Measurements from ENCODE around the gene GRM4.
A peak's percentile ranks its signal among the peaks of the same experiment; 100 is the strongest.

Gene GRM4

DNA sequence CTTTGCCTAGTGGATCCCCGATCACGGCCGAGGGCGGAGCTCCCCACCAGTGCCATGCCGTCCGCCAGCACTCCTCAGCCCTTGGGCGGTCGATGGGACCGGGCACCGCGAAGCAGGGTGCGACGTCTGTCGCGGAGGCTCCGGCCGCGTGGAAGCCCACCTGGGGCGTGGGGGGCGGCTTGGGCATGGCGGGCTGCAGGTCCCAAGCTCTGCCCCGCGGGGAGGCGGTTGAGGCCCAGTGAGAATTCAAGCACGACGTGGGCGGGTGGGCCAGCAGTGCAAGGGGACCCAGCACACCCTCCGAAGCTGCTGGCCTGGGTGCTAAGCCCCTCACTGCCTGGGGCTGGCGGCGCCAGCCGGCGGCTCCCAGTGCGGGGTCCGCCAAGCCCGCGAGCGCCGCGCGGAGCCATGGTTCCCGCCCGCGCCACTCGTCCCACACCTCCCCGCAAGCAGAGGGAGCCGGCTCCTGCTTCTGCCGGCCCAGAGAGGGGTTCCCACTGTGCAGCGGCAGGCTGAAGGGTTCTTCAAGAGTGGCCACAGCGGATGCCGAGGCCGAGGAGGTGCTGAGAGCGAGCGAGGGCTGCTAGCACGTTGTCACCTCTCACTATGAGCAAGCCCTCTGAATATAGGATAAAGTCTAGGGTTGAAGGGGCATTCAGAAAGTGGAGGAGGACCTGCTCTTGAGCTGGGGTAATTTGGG is 128.6 kb downstream of the GRM4 start:
- no peak for DNase-seq
- TF ChIP-seq GATA1 (IDR thresholded peaks at IDR 0.05; ENCODE audit: low read depth, low read length) (no peak), POLR2A (IDR thresholded peaks at IDR 0.05; ENCODE audit: low read length) (no peak)

DNA sequence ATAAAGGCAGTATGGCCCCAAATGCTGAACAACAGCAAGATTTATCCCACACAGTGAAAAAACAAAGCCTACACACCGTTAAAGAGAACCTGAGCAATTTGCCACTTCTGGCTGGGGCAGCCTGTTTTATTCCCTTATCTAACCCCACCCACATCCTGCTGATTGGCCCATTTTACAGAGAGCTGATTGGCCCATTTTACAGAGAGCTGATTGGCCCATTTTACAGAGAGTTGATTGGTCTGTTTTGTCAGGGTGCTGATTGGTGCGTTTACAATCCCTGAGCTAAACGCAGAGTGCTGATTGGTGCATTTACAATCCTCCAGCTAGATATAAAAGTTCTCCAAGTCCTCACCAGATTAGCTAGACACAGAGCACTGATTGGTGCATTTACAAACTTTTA is 129.3 kb downstream of the GRM4 start:
- peak in 1 of 2 experiments; percentile 9 for DNase-seq

DNA sequence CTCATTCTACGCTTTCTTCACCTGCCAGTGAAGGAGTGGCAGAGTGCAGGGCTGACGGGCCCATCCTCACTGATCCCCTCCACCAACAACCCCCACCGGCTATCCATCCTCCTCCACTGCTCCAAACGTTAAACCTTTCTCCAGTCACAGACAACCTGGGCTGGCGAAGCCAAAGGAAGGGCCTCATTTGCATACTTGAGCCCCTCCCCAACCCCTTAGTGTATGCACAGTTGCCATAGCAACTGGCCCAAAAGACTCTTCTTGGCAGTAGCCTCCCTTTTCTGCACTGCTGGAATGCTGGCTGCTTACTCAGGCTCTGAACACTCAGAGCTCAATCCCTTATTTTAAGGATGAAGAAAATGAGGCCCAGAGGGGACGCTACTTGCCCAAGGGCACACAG is 130.3 kb downstream of the GRM4 start:
- TF ChIP-seq POLR2A (IDR thresholded peaks at IDR 0.05; ENCODE audit: low read length) (no peak), GATA1 (IDR thresholded peaks at IDR 0.05; ENCODE audit: low read depth, low read length) (no peak)
- DNase-seq: no peak

DNA sequence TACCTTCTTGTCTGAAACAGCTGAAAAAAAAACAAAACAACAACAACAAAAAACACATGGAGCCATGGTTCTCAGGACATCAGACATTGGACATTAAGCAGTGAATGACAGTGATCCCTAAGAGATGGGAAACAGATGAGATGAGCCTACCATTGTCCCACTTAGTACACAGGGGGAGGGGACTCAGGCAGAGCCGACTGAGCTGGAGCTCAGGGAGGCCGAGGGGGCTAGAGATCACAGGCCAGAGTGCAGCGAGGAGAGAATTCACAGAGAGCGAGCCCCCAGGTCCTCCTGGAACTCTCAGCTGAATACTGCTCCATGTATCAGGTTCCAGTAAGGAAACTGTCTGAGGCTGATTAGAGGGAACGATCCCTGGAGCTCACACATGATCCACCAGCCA is 134.6 kb downstream of the GRM4 start:
- DNase-seq: no peak
- TF ChIP-seq GATA1 (IDR thresholded peaks at IDR 0.05; ENCODE audit: low read depth, low read length) (no peak), POLR2A (IDR thresholded peaks at IDR 0.05; ENCODE audit: low read length) (no peak)

DNA sequence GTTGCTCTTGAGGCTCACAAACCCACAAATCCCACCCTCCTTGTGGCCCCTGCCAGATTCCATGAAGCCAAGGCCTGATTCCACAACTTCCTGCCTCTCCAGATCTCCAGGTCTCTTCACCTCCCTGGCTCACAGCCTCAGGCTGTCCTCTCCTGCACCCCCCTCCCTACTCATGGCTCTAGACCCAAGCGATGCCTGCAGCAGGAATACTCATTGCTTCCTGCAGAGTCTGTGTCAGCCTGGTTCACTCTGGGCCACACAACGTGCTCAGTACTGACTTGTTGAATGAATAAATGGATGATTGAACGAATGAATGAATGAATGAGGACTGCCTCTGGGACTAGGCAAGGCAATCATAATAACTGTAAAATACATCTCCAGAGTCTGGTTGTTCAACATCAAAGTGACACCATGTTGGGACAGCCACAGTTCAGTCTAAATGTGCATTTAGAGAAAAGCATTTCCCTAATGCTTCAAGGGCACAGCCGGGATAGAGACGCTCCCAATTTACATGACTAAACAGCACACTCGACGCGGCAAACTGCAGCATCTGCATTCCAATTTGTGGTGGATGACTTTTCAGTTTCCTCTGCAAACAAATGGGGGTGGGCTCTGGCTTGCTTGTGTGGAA is 139.9 kb downstream of the GRM4 start:
- no peak for DNase-seq

DNA sequence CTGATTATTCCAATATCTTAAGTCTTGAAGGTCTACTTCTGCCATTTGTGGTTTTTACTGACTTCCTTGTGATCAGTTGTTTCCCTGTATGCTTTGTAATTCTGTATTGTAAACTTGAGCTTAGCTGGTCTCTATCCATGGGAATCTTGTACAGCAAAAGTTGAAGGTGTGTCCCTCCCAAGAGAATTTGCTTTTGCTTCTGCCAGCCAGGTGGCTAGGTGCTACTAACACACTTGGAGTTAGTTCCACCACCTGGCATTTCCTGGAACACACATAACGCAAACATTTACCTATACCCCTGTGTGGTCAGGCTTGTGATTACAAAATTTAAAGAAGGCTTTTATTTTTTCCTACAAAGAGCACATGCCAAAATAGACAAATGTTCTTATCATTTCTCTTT is 141.2 kb downstream of the GRM4 start:
- no peak for TF ChIP-seq POLR2A (IDR thresholded peaks at IDR 0.05; ENCODE audit: low read length)
- TF ChIP-seq GATA1 (IDR thresholded peaks at IDR 0.05; ENCODE audit: low read depth, low read length): no peak
- DNase-seq: no peak

More for the DNA sequence above, 139.9 kb downstream of the GRM4 start:
- TF ChIP-seq GATA1 (IDR thresholded peaks at IDR 0.05; ENCODE audit: low read depth, low read length) (no peak), POLR2A (IDR thresholded peaks at IDR 0.05; ENCODE audit: low read length) (no peak)

DNA sequence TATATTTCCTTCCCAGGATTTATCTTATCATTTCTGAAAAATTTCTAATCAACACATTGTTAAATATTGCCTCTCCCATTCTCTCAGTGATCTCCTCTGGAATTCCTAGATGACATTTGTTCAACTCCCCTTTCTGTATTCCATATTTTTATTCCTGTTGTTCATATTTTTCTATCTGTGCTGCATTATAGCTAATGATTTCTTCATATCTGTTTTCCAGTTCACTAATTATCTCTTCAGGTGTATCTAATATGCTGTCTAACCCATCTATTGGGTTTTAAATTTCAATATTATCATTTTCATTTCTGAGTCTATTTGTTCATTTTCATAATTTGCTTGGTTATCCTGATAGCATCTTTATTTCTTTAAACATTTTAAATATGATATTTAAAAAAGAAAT is 141.9 kb downstream of the GRM4 start:
- no peak for DNase-seq

DNA sequence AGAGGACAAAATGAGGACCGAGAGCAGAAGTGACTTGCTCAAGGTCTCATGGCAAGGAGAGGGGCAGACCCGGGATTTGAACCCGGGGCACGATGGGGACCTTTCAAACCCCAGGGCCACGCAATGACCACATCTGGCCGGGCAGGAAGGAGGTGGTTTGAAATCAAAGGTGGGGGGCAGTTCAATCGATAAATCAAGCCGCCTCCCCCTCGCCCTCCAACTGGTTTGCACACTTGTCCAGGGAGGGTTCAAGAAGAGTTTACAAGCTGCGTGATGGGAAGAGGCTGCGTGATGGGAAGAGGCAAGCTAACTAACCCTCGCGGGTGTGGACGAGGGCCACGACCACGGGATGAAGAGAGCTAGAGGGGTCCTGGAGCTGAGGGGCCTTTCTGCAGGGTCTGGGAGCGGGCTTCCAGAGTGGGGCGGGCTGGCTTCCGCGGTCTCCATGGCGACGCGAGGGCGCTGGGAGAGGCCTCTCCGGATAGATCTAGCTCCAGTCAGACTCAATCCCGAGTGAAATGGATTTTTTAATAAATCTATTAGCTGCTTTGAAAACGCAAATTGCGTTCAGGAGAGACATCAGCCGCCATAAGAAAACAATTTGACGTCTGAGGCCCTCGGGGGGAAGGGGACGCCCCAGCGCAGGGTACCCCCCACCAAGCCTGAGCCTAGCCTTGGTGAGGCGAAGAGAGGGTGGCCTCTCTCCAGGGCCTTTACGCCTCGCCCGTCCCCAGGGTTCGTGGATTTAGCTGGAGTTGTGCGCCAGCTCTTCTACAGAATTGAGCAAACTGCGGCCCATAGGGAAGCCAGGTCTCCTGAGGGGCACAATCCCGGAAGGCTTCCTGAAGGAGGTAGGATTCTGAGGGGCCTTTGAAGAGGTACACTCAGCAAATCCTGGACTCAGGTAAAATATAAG is 143.9 kb downstream of the GRM4 start:
- DNase-seq: no peak
- no peak for TF ChIP-seq GATA1 (IDR thresholded peaks at IDR 0.05; ENCODE audit: low read depth, low read length)
- no peak for TF ChIP-seq POLR2A (IDR thresholded peaks at IDR 0.05; ENCODE audit: low read length)

More for the DNA sequence above, 141.9 kb downstream of the GRM4 start:
- TF ChIP-seq GATA1 (IDR thresholded peaks at IDR 0.05; ENCODE audit: low read depth, low read length) (no peak), POLR2A (IDR thresholded peaks at IDR 0.05; ENCODE audit: low read length) (no peak)

DNA sequence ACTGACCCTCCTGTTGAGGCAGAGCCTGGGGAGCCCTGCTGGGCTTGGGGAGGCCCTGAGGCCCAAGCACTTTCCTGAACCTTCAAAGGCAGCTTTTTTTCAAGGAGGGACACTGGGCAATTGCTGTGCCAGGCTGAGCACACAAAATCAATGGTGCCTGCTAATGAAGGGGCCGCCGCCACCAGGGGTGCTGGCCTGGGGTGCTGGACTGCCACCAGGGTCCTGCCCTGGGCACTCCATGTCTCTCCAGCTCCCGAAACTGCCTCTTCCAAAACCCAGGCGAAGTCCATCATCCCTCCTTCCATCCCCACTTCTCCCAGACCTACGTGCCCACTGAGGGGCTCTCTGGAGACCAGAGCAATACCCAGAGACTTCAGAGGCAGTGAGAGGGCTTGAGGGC is 145.6 kb downstream of the GRM4 start:
- DNase-seq: no peak

DNA sequence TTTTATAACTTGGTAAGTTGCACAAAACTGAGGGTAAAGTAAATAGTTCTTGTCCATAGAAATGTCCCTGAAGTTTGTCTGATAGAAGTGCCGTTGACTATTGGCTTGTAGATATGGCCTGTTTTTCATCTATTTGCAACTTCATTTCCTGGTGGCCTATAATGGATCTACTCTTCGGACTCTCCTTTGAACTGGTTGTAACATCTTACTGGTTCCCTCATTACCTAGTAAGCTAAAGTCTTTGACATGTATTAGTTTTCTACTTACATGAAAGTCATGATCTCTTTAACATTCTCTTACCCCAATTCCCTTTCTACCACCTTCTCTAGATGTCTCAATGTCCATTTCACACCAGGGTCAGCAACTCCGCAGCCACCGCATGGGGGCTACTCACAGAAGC is 146.3 kb downstream of the GRM4 start:
- TF ChIP-seq GATA1 (IDR thresholded peaks at IDR 0.05; ENCODE audit: low read depth, low read length) (no peak), POLR2A (IDR thresholded peaks at IDR 0.05; ENCODE audit: low read length) (no peak)
- DNase-seq: no peak

More for the DNA sequence above, 145.6 kb downstream of the GRM4 start:
- TF ChIP-seq POLR2A (IDR thresholded peaks at IDR 0.05; ENCODE audit: low read length): no peak
- no peak for TF ChIP-seq GATA1 (IDR thresholded peaks at IDR 0.05; ENCODE audit: low read depth, low read length)

DNA sequence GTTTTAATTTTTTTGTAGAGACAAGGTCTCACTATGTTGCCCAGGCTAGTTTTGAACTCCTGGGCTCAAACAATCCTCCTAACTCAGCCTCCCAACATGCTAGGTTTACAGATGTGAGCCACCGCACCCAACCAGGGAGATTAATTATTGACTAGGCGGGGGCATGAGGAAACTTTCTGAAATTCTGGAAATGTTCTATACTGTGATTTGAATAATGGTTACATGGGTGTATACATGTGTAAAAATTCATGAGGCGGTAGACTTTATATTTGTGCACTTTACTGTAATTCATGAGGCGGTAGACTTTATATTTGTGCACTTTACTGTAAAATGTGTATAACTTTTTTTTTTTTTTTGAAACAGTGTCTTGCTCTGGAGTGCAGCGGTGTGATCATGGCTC is 147.2 kb downstream of the GRM4 start:
- no peak for TF ChIP-seq GATA1 (IDR thresholded peaks at IDR 0.05; ENCODE audit: low read depth, low read length)
- TF ChIP-seq POLR2A (IDR thresholded peaks at IDR 0.05; ENCODE audit: low read length): no peak
- DNase-seq: no peak

DNA sequence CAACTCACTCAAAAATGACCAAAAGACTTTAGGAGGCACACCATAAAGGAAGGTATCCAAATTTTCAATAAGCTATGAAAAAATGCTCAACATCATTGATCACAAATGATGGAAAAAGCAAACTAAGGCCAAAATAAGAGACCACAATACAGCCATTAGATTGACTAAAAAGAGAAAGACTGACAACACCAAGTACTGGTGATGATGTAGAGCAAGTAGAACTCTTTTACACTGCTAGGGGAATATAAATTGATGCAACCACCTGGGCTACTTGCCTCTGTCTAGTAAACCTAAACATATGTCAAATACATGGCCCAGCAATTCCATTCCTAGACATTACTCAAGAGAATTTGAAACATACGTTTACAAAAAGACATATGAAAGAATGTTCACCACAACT is 148.6 kb downstream of the GRM4 start:
- TF ChIP-seq POLR2A (IDR thresholded peaks at IDR 0.05; ENCODE audit: low read length) (no peak), GATA1 (IDR thresholded peaks at IDR 0.05; ENCODE audit: low read depth, low read length) (no peak)
- DNase-seq: no peak

DNA sequence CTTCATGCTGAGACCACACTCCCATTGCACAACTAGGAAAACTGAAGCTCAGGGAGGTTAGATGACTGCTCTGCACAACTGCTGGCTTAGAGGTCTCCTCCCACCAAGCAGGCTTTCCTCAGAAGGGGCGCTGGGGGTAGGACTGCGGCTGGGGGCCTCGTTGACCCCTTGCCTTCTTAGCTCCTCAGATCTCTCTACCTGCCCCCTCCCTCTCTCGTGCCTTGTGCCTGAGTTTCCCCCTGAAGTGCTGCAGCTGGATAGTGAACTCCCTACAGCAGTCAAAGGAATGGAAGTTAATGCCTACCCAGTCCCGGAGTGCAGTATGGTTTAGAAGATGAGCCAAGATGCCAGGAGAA is 149.8 kb downstream of the GRM4 start:
- no peak for DNase-seq
- no peak for TF ChIP-seq POLR2A (IDR thresholded peaks at IDR 0.05; ENCODE audit: low read length)
- TF ChIP-seq GATA1 (IDR thresholded peaks at IDR 0.05; ENCODE audit: low read depth, low read length): no peak

DNA sequence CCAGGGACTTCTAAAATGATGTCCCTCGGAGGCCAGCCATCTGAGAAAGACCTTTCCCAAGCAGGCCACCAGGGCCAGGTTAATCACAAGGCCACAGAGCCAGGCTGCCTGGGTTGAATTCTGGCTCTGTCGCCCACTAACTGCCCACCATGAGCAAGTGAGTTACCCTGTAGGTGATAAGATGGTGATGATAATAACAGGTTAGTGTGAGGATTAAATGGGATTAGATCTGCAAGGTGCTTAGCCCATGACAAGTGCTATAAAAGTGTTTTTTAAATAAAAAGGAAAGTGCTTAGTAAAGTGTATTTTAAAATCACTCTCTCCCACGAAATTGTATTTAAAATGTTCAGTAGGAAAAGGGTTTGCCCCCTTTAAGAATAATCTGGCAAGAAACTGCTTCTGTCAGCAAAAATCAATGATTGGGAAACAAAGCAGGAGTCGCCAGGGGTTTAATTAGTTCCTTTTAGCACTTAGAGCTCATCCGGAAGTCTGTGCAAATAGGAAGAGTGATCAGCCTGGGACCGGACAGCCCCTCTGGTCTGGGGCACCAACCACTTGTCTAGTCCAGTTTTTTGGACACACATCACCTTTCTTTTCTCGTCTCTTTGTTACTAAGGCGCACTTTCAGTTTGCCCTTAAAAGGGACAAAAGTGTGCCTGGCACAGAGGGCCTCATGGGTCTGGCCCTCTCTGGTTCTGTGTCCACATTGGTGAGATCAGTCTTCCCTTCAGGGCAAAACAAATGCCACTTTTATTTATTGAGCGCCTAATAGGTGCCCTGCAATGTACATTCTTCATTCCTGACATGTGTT is 150.4 kb downstream of the GRM4 start:
- no peak for DNase-seq

More for the DNA sequence above, 150.4 kb downstream of the GRM4 start:
- TF ChIP-seq GATA1 (IDR thresholded peaks at IDR 0.05; ENCODE audit: low read depth, low read length) (no peak), POLR2A (IDR thresholded peaks at IDR 0.05; ENCODE audit: low read length) (no peak)
